IMR-90 (cell line): ENCODE results near the gene BATF. TPM values are rescaled to one million over a fixed set of nuclear protein-coding genes. Genes with fewer than 3 reads are reported as not detected.

Experiments used
- polyA plus RNA-seq, 3 experiments: library from polyadenylated mRNA; depleted of rRNA; stranded (reverse); fragments of >200 nt; gene quantifications; 2 replicates each; pipeline ENCODE4 v1.2.3, GENCODE V29; 2012; ENCODE audit warnings: low replicate concordance in 1 of 3
- total RNA-seq: library from RNA; depleted of rRNA; stranded (reverse); fragments of >200 nt; gene quantifications from 2 replicates; pipeline ENCODE4 v1.2.3, GENCODE V29; 2012; rRNA removed

BATF gene
- total and polyA plus RNA-seq, 2 of the 4 experiments (the other 2 are of a cell fraction) = not detected

Other genes starting within 250 kb of the BATF start
- 53.6 and 86.7 TPM in 2 replicates for gene FOS, start 243.6 kb upstream of the BATF start, total RNA-seq
- 171 and 406 TPM in 2 replicates for gene FOS, start 243.6 kb upstream of the BATF start, polyA plus RNA-seq (2012; rRNA removed)
- 35.7 and 38.9 TPM in 2 replicates for gene JDP2, start 94.4 kb upstream of the BATF start, total RNA-seq
- gene JDP2, start 94.4 kb upstream of the BATF start, polyA plus RNA-seq (2012; rRNA removed) = 38.4 and 39.7 TPM in 2 replicates
- gene FLVCR2, start 56.2 kb downstream of the BATF start, total RNA-seq = 1.1 and 1.4 TPM in 2 replicates
- 0.94 and 1.0 TPM in 2 replicates for gene FLVCR2, start 56.2 kb downstream of the BATF start, polyA plus RNA-seq (2012; rRNA removed)
- 0.90 and 1.9 TPM in 2 replicates for gene ERG28, start 138.4 kb downstream of the BATF start, total RNA-seq
- 15.0 and 15.4 TPM in 2 replicates for gene ERG28, start 138.4 kb downstream of the BATF start, polyA plus RNA-seq (2012; rRNA removed)
- 15.0 and 16.7 TPM in 2 replicates for gene TTLL5, start 138.8 kb downstream of the BATF start, total RNA-seq
- 9.3 and 11.9 TPM in 2 replicates for gene TTLL5, start 138.8 kb downstream of the BATF start, polyA plus RNA-seq (2012; rRNA removed)